Muscle of leg (tissue), 11 donors: ENCODE measurements around the gene NMNAT1. TPM values are rescaled to one million over a fixed set of nuclear protein-coding genes. Genes with fewer than 3 reads are reported as not detected.
A peak's percentile ranks its signal among the peaks of the same experiment; 100 is the strongest.
"Not testable (repeated sequence)": the region's sequence is repeated elsewhere in the genome, so short reads cannot be mapped to it uniquely, and the experiment has no call there.

Experiments used
- DNase-seq: peaks from one replicate; pipeline ENCODE4 v3.0.0; 2013
- H3K27ac ChIP-seq: one replicate; pipeline ENCODE4 v1.5.1; 2013; ENCODE audit warnings: mild to moderate bottlenecking, low read length, control low read depth
- H3K27me3 ChIP-seq: one replicate; pipeline ENCODE4 v1.6.1; 2013; ENCODE audit warnings: low read length; ENCODE audit not compliant: control insufficient read depth, insufficient read depth
- H3K36me3 ChIP-seq: one replicate; pipeline ENCODE4 v1.6.1; 2013; ENCODE audit warnings: low read length; ENCODE audit not compliant: control insufficient read depth, insufficient read depth
- H3K4me1 ChIP-seq: one replicate; pipeline ENCODE4 v1.6.1; 2013; ENCODE audit warnings: low read length; ENCODE audit not compliant: control insufficient read depth, insufficient read depth
- H3K4me3 ChIP-seq: one replicate; pipeline ENCODE4 v1.5.1; 2013; ENCODE audit warnings: low read length, control low read depth
- H3K9me3 ChIP-seq: replicated peaks from 2 replicates; pipeline ENCODE4 v1.6.1; 2013; ENCODE audit warnings: low read depth, low read length; ENCODE audit not compliant: control insufficient read depth
- WGBS: methylation state at CpG from one replicate; pipeline ENCODE4 v1.1.5; 2013; ENCODE audit warnings: missing lambda C conversion rate; ENCODE audit not compliant: insufficient coverage; 5-methylcytosine and 5-hydroxymethylcytosine counted together
- polyA plus RNA-seq, 8 donors: library from polyadenylated mRNA; unstranded; fragments of 120-200 nt; gene quantifications; one replicate each; pipeline versions ENCODE4 v1.2.1 to v1.2.3, GENCODE V29; 2013; ENCODE audit warnings: inconsistent platforms in 1 of 8, low replicate concordance in 1 of 8; ENCODE audit not compliant: insufficient read length in 8 of 8, insufficient read depth in 1 of 8
- total RNA-seq: library from RNA; stranded (reverse); fragments of 120-200 nt; gene quantifications from one replicate; pipeline ENCODE4 v1.2.4, GENCODE V29; 2013

The NMNAT1 gene
- total and polyA plus RNA-seq, 9 donors: 10.8 to 13.2 (median 12.4) TPM

- H3K4me3 ChIP-seq: no peak overlapping the region
- no peak for DNase-seq
- no peaks in the 10 kb centered on the region for H3K9me3 ChIP-seq
- 85% methylated on average over 2 of the region's 5 CpGs for WGBS
- H3K36me3 ChIP-seq: peaks cover 18% of the 10 kb centered on the region
- H3K27me3 ChIP-seq: no peaks in the 10 kb centered on the region
- H3K27ac ChIP-seq: no peak overlapping the region
- no peaks in the 10 kb centered on the region for H3K4me1 ChIP-seq
These were observed 41.0 kb downstream of the NMNAT1 start for GRCh38 chr1:9984253-9984652.

GRCh38 chr1:9985001-9985400 is 41.7 kb downstream of the NMNAT1 start:
- Histone ChIP-seq H3K36me3 (peaks cover 17% of the 10 kb centered on the region), H3K27ac (no peak overlapping the region), H3K4me1 (no peaks in the 10 kb centered on the region), H3K9me3 (no peaks in the 10 kb centered on the region), H3K27me3 (no peaks in the 10 kb centered on the region), H3K4me3 (no peak overlapping the region)
- WGBS: 63% methylated on average over 2 of the region's 6 CpGs
- DNase-seq: no peak

GRCh38 chr1:9989773-9990172 is 46.5 kb downstream of the NMNAT1 start:
- no peak for DNase-seq
- Histone ChIP-seq H3K36me3 (no peaks in the 10 kb centered on the region), H3K27ac (no peak overlapping the region), H3K4me3 (no peak overlapping the region), H3K4me1 (no peaks in the 10 kb centered on the region), H3K27me3 (peaks cover 3% of the 10 kb centered on the region), H3K9me3 (no peaks in the 10 kb centered on the region)
- whole genome bisulfite sequencing: 87% methylated on average over 5 of the region's 5 CpGs

- Histone ChIP-seq H3K4me3 (no peak overlapping the region), H3K4me1 (no peaks in the 10 kb centered on the region), H3K36me3 (no peaks in the 10 kb centered on the region), H3K27ac (no peak overlapping the region), H3K9me3 (no peaks in the 10 kb centered on the region), H3K27me3 (peaks cover 9% of the 10 kb centered on the region)
- WGBS: no CpG with 5 or more reads among the region's 2 CpGs
- peak; percentile 27 for DNase-seq
These were observed 47.7 kb downstream of the NMNAT1 start for GRCh38 chr1:9990944-9991343.

GRCh38 chr1:9992910-9993309 is 49.6 kb downstream of the NMNAT1 start:
- no peak overlapping the region for H3K4me3 ChIP-seq
- no peaks in the 10 kb centered on the region for H3K9me3 ChIP-seq
- no peak overlapping the region for H3K27ac ChIP-seq
- peaks cover 3% of the 10 kb centered on the region for H3K4me1 ChIP-seq
- no CpG with 5 or more reads among the region's 5 CpGs for WGBS
- peaks cover 28% of the 10 kb centered on the region for H3K27me3 ChIP-seq
- DNase-seq: no peak
- H3K36me3 ChIP-seq: no peaks in the 10 kb centered on the region

- DNase-seq: no peak
- Histone ChIP-seq H3K36me3 (no peaks in the 10 kb centered on the region), H3K27me3 (peaks cover 35% of the 10 kb centered on the region), H3K27ac (no peak overlapping the region), H3K9me3 (peaks cover under 1% of the 10 kb centered on the region), H3K4me3 (no peak overlapping the region), H3K4me1 (peaks cover 3% of the 10 kb centered on the region)
- WGBS: 75% methylated on average over 6 of the region's 7 CpGs
These were observed 50.3 kb downstream of the NMNAT1 start for GRCh38 chr1:9993561-9994075.

- DNase-seq: peak; percentile 12
- peaks cover 2% of the 10 kb centered on the region for H3K9me3 ChIP-seq
- no peaks in the 10 kb centered on the region for H3K36me3 ChIP-seq
- H3K27me3 ChIP-seq: peaks cover 45% of the 10 kb centered on the region
- 1% methylated on average over 63 of the region's 71 CpGs for WGBS
- no peak within 1 kb of the TSS for H3K27ac ChIP-seq
- H3K4me1 ChIP-seq: peaks cover 3% of the 10 kb centered on the region
- peak within 1 kb of the TSS; percentile 22 for H3K4me3 ChIP-seq
These were observed 53.6 kb downstream of the NMNAT1 start, which contains the start of gene RBP7 for GRCh38 chr1:9996624-9997582. Gene RBP7, plus strand, starts transcription at chr1:9997228. Its CDS starts 31 bp downstream, at chr1:9997259.

DNA sequence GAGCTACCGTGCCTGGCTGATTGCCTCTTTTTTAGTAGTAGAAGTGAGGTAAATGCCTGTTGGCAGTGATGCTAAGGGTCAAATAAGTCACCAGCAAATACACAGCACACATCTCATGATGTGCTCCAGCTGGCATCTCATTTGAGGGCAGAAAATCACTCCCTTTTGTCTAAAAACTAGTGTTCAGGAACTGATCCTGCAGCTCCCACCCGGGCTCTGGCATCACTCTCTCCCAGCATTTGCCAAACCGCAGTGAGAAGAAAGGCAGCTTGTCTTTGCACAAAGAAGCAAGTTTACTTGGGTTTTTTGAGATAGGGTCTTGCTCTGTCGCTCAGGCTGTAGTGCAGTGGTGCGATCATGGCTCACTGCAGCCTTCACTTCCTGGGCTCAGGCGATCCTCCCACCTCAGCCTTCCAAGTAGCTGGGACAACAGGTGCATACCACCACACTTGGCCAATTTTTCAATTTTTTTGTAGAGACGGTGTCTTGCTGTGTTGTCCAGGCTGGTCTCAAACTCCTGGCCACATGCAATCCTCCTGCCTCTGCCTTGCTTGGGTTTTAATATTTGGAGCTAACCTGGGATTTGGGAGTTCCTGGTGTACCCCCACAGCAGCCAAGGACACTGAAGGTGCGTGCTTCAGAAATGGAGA is 57.9 kb downstream of the NMNAT1 start:
- DNase-seq: no peak
- Histone ChIP-seq H3K4me1 (peaks cover 3% of the 10 kb centered on the region), H3K9me3 (peaks cover 2% of the 10 kb centered on the region), H3K27me3 (peaks cover 34% of the 10 kb centered on the region), H3K27ac (no peak overlapping the region), H3K36me3 (no peaks in the 10 kb centered on the region), H3K4me3 (no peak overlapping the region)
- WGBS: 91% methylated on average over 4 of the region's 8 CpGs

DNA sequence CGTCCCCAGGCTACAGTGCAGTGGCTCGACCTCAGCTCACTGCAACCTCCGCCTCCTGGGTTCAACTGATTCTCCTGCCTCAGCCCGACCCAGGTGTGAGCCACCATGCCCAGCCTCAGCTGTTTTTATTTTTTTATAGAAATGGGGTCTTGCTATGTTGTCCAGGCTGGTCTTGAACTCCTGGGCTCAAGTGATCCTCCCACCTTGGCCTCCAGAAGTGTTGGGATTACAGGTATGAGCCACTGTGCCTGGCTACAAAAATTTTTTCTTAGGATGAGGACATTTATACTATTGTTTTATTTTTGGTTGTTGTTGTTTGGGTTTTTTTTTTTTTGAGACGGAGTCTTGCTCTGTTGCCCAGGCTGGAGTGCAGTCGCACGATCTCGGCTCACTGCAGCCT is 62.0 kb downstream of the NMNAT1 start:
- not testable (repeated sequence) for H3K9me3 ChIP-seq, H3K4me3 ChIP-seq, H3K4me1 ChIP-seq, DNase-seq, H3K27ac ChIP-seq, H3K27me3 ChIP-seq, H3K36me3 ChIP-seq
- WGBS: no CpG with 5 or more reads among the region's 8 CpGs

GRCh38 chr1:10007169-10007568 is 63.9 kb downstream of the NMNAT1 start:
- Histone ChIP-seq H3K27me3 (no peaks in the 10 kb centered on the region), H3K36me3 (no peaks in the 10 kb centered on the region), H3K27ac (no peak overlapping the region), H3K9me3 (no peaks in the 10 kb centered on the region), H3K4me1 (no peaks in the 10 kb centered on the region), H3K4me3 (no peak overlapping the region)
- WGBS: no CpG with 5 or more reads among the region's 4 CpGs
- peak; percentile 61 for DNase-seq
